ENCODE measurements around the gene MAPKAPK3.
"Not testable (repeated sequence)": the region's sequence is repeated elsewhere in the genome, so short reads cannot be mapped to it uniquely, and the experiment has no call there.

Gene MAPKAPK3

DNA sequence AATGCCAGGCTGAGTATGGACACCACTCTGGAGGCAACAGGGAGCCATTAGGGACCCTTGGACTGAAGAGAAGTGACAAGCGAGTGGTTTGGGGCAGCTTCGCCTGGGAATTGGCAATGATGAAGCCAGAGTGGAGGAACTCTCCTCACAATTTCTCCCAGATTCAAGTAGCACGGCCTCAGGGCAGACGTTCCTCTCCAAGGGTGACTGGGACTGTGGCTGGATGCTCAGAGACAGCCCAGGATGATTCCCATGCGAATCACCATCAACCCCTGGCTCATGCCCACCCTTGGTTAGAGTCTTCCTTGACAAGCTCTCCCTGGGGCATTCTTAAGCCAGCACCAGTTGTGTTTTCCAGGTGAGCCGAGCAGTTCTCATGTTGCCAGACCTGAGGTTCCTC, 41.5 kb downstream of the MAPKAPK3 start:
- DNase-seq = no peak

DNA sequence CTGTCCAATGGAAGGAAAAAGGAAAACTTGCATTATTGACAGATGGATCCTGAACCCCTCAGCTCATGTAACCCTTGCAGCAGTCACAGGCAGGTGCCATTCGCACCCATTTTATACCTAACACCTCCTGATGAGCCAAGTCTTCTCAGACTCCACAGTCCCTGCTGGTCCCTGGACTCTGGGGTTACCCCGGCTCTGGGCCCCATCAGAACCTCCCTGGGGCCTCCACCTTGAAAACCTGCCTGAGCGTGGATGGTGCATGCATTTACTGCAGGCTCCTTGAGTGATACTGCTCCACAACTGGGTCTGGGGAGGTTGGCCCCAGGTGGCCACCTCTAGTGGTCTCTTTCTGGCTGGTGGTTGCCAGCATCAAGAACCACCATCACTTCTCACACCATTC, 41.9 kb downstream of the MAPKAPK3 start:
- no peak for DNase-seq

DNA sequence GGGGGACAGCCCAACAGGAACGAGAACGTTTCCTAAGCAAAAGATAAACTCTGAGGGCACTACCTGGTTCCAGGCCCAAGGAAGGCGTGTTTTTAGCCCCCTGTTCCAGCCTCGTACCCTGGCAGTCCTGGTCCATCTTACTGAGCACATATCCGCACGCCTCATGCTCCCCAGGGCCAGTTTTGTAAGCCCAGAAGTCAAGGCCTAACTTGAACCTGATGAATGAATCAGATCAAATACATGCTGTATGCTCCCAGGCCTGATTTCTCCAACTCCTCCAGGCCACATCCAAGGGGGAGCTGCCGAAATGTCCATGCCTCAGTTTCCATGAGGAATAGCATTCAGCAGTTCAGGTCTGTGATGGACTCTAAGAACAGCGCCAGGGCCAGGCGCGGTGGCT, 43.4 kb downstream of the MAPKAPK3 start:
- DNase-seq = no peak

- no peak for DNase-seq
Observed at GRCh38 chr3:50661321-50661837, 44.4 kb downstream of the MAPKAPK3 start.

GRCh38 chr3:50662408-50662807, 45.5 kb downstream of the MAPKAPK3 start:
- no peak for DNase-seq

GRCh38 chr3:50665081-50665840, 48.3 kb downstream of the MAPKAPK3 start:
- DNase-seq = no peak

- not testable (repeated sequence) for DNase-seq
Observed at GRCh38 chr3:50665841-50666115, 48.8 kb downstream of the MAPKAPK3 start.

- no peak for DNase-seq
Observed at GRCh38 chr3:50666837-50667236, 49.9 kb downstream of the MAPKAPK3 start.

- DNase-seq = no peak
Observed at GRCh38 chr3:50671331-50671730, 54.4 kb downstream of the MAPKAPK3 start.

- DNase-seq = no peak
Observed at GRCh38 chr3:50672656-50673055, 55.7 kb downstream of the MAPKAPK3 start.

- no peak for DNase-seq
Observed at GRCh38 chr3:50673931-50674330, 57.0 kb downstream of the MAPKAPK3 start.

- peak; percentile 45 for DNase-seq
Observed at GRCh38 chr3:50674349-50675178, 57.6 kb downstream of the MAPKAPK3 start, which contains the start of gene DOCK3. DOCK3 (plus strand) TSS chr3:50674927; CDS start chr3:50675264, 337 bp downstream.

DNA sequence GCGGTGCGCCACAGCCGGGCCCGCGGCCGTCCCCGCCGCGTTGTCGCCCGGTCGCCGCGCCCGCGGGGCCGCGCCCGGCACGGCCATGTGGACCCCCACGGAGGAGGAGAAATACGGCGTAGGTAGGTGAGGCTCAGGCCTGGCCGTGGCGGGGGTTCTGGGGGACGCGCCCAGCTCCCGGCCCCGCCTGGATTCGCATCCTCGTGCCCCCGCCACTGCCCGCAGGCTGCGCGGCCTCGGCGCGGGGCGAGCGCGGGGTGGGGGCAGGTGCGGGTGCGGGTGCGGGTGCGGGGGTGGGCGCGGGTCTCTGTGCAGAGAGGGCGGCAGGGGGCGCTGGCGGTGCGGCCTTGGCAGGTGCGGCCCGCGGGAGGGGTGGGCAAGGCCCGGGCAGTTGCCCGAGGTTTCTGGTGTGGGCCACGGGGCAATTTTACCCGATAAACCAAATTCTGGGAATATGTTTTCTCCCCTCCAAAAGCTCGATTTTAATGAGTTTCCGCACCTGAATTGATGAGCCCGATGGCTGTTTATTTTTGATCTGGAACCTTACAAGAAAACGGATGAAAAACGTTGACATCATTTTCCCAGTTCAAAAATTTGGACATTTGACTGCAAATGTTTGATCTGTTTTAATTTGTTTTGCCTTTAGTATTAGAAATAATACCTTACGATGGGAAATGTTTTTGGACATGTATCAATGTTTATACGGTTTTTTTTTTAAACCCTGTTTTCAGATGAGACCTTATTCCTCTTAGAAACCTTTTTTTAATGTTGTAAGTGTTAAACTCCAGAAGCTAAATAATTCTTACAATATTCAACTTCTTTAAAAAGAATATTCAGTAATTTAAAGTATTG, 58.5 kb downstream of the MAPKAPK3 start:
- peak; percentile 25 for DNase-seq

GRCh38 chr3:50676031-50676705, 59.2 kb downstream of the MAPKAPK3 start:
- no peak for DNase-seq

DNA sequence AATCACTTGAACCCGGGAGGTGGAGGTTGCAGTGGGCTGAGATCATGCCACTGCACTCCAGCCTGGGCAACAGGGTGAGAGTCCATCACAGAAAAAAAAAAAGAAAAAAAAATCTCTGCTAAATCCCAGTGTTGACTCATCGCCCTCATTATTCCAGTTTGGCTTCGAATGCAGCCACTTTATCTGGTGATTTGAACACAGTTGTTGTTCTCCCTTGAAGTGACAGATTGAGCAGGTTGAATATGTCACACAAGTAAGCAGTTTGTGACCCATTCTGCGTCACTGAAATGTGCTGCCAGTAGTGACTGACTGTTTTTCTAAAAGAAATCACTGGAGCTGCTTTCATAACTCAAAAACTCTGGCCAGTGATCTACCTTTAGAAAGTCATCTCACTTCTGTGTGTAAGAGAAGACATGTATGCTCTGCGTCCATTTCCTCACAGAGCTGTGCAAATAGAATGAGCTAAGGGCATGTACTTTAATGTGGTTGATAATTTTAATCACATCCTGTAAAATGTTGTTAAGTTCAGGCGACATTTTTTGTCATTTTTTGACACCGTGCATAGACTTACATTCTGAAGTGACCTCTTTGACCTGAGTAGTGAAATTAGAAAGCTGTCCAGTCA, 70.3 kb downstream of the MAPKAPK3 start:
- no peak for DNase-seq

DNA sequence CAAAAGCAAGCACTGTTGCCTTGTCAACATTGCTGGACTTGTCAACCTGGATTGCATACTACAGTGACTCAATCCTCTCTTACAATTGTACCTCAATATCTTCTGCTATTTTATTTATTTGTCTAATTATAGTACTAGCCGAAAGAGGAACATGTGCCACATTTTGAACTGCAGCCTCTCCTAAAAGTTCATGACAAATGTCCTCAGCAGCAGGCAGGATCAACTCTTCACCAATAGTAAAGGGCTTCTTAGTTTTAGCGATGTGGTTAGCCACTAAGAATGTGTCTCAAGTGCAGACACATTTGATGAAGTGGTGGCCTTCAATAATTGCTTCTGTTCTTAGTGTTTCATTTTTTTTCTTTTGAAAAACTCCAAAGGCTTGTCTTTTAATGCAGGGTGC, 71.0 kb downstream of the MAPKAPK3 start:
- no peak for DNase-seq

DNA sequence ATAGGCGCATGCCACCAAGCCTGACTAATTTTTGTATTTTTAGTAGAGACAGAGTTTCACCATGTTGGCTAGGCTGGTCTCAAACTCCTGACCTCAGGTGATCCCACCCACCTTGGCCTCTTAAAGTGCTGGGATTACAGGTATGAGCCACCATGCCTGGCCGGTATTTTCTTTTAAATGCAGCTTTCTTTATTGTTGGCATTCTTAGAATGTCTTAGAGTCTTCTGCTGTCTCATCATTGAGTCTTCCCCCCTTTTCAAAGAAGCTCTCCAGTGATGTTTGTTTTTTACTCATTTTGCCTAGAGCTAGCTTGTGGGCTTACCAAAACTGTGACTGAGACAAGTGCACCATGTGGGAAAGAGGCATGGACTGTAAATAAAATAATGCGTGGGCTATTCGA, 71.7 kb downstream of the MAPKAPK3 start:
- DNase-seq = not testable (repeated sequence)

- DNase-seq = no peak
Observed at GRCh38 chr3:50689558-50689957, 72.6 kb downstream of the MAPKAPK3 start.

DNA sequence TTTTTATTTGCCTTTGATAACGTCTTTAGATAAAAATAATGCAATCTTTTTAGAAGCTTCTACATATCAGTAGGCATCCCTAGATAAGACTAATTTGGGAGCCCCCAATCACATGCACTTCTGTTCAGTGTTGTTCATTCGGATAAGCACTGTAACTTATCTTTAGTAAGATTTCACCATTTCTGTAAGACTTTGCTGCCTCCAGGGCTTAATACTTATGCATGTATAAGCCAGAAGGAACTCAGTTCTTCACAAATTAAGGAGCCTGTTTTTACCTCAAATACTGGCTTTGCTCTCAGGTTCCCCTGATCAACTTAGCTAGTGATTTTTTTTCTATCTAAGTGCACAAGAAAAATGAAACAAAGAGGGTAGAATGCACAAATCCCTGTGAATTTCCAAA, 78.1 kb downstream of the MAPKAPK3 start:
- no peak for DNase-seq

DNA sequence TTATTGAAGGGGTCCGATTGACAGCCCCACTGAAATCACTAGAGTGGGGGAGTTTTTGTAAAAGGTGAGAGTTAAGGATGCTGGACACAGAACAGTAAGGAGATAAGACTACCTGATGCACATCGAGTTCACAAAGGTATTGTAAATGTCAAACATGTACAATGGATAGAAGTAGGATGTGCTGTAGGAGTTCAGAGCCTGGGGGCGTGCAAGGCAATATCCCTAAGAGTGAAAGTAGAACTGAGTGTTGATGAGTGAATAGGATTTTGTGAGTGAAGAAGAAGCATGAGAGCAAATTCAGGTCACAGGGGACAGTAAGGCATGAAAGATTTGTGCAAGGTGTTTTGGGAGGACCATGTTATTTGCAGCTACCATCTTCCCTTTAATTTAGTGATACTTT, 79.3 kb downstream of the MAPKAPK3 start:
- DNase-seq = no peak

DNA sequence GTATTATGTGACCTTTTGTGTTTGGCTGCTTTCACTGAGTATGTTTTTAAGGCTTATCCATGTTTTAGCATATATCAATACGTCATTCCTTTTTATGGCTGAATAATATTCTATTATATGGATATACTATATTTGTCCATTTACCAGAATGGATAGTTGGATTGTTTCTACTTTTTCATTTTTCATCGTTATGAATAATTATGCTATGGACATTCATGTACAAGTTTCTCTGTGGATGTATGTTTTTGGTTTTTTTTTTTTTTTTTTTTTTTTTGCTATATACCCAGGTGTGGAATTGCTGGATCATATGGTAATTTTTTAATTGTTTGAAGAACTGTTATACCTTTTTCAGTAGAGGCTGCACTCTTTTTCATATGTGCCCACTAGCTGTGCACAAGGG, 81.3 kb downstream of the MAPKAPK3 start:
- no peak for DNase-seq

All from activated CD4-positive, alpha-beta T cell treated with anti-CD3 and anti-CD28 coated beads for 1 hour (primary cell).